GM21825 (cell line): ENCODE results near the gene CCDC34.

Experiments used
- ATAC-seq: cut with Tn5 transposase; IDR thresholded peaks from one replicate; pipeline ENCODE4 v1.9.1; 2021; ENCODE audit warnings: mild to moderate bottlenecking, moderate library complexity; ENCODE audit not compliant: unreplicated experiment

CCDC34 gene

DNA sequence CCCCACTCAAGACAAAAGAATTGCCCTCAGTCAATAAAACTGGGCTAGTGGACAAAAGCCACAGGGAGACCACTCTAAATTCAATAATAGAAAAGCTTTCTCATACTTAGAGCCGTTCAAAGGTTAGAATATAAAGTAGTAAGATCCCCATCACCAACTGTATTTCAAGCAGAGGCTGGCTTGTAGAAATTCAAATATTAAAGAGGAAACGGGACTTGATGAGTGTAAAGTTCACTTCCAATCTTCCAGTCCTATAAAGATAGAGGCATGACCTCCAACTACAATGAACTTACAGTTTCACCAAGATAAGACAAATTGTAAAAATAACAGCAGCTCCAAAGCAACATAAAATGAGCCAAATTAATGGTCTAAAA is 70.4 kb downstream of the CCDC34 start:
- no peak for ATAC-seq

- no peak for ATAC-seq
Observed at GRCh38 chr11:27291954-27292636, 70.9 kb downstream of the CCDC34 start.

DNA sequence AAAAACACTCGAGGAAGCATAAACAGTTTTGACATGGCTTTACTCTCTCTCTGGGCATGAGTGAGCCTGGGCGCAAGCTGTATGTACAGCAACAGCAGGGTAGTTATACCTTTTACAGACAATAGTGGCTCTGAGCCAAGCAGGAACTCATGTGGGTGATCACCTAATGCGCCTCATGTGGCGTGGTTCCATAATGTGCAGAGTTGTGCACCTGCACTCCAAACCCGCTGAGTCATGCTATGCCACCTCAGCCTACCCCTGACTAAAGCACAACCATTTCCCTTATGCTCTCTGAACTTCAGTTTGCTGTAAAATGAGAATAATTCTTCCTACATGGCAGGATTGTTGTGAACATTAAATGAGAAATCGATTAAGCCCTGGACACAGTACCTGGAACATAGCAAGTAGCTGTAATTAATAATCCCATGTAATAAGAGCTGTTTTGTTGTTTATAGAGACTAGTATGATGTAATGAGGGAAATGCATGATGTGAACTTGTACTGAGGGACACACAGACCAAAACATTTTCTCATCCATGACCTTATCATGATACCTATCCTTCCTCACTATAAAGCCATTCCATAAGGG is 71.6 kb downstream of the CCDC34 start:
- no peak for ATAC-seq

DNA sequence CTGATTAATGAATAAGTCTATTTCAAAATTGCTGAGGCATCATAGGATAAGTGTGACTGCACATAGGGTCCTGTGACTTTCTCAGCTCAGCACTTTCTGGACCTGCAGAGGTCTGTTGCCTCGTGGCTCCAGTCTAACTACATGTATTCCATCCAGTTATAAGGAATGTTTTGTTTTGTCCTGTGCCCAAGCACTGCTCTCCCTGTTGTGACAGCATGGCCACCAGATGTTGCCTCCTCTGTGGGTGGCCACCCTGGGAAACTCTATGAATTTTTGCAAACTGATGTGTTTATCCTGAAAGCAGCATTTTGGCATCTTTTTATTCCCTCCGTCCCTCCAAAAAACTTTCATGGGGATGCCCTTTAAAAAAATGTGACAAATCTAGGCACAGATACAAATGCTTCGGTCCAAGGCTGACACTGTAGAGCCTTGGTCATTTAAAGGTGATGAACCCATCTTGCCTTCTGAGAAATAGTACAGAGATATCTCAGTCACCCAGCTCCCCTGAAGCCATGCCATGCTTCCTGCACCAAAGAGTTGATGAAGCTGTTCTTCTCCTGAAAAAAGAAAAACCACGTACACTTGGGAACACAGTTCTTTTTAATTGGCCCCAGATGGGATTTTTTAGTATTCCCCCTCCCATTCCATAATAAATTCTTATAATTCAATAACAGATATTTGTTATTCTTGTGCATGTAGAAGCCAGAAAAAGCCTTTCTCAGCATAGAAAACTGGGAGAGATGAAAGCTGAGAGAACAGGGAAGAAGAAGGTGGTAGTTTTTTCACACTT is 72.6 kb downstream of the CCDC34 start:
- no peak for ATAC-seq
